Colon (tissue), 2 donors: ENCODE measurements around the gene BRCA1.
"Not testable (repeated sequence)": the region's sequence is repeated elsewhere in the genome, so short reads cannot be mapped to it uniquely, and the experiment has no call there.

Experiments used
- FAIRE-seq: peaks from 2 replicates; lab custom pipeline; 2012; peaks lifted over from hg19 to GRCh38; lab: Jason Lieb, UNC
- donor health status: control.
- donor health status: control.

Gene BRCA1

DNA sequence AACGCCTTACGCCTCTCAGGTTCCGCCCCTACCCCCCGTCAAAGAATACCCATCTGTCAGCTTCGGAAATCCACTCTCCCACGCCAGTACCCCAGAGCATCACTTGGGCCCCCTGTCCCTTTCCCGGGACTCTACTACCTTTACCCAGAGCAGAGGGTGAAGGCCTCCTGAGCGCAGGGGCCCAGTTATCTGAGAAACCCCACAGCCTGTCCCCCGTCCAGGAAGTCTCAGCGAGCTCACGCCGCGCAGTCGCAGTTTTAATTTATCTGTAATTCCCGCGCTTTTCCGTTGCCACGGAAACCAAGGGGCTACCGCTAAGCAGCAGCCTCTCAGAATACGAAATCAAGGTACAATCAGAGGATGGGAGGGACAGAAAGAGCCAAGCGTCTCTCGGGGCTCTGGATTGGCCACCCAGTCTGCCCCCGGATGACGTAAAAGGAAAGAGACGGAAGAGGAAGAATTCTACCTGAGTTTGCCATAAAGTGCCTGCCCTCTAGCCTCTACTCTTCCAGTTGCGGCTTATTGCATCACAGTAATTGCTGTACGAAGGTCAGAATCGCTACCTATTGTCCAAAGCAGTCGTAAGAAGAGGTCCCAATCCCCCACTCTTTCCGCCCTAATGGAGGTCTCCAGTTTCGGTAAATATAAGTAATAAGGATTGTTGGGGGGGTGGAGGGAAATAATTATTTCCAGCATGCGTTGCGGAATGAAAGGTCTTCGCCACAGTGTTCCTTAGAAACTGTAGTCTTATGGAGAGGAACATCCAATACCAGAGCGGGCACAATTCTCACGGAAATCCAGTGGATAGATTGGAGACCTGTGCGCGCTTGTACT, at the start of gene BRCA1:
TSS of gene BRCA1 (minus strand) at position 232 of the 834 bp plus-strand sequence. CDS start 1,268 bp downstream, outside the sequence.
- FAIRE-seq, result peak; percentile 80

DNA sequence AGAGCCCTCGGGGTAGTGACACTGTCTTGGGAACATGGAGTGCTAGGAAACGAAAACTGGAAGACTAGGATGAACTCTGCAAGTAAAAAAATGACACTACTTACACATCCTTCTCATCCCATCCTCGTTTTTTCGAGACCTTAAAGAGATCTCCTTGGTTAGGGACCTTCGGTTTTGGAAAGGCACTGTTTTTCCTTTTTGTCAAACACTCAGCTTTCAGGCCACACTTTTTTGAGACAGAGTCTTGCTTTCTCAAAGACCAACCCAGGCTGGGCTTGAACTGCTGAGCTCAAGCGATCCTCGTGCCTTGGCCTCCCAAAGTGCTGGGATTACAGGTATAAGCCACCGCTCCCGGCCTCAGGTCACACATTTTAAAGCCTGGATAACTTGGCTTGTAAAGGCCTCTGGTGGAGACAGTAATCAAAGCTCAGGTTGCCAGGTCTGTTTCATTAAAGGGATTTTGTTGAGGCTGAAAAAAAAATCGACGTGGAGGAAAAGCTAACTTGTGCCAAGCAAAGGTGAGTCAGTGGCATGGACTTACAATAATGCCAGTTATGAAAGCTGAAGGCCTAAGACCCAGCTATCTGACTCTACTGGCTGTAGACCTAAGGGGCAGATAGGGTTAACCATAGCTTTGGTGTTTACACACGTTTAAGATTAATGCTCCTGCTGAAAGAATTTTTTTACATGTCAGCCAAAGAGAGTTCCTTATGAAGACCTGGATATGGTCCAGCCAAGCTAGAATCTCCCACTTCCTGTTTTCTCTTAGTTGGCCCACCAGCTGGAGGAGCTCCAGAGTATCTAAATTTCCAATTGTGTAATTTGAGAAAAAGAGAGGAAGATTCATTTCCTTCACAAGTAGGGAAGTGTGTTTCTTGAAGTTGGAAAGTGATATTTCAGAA, 46.7 kb upstream of the BRCA1 start:
- FAIRE-seq, result no peak

DNA sequence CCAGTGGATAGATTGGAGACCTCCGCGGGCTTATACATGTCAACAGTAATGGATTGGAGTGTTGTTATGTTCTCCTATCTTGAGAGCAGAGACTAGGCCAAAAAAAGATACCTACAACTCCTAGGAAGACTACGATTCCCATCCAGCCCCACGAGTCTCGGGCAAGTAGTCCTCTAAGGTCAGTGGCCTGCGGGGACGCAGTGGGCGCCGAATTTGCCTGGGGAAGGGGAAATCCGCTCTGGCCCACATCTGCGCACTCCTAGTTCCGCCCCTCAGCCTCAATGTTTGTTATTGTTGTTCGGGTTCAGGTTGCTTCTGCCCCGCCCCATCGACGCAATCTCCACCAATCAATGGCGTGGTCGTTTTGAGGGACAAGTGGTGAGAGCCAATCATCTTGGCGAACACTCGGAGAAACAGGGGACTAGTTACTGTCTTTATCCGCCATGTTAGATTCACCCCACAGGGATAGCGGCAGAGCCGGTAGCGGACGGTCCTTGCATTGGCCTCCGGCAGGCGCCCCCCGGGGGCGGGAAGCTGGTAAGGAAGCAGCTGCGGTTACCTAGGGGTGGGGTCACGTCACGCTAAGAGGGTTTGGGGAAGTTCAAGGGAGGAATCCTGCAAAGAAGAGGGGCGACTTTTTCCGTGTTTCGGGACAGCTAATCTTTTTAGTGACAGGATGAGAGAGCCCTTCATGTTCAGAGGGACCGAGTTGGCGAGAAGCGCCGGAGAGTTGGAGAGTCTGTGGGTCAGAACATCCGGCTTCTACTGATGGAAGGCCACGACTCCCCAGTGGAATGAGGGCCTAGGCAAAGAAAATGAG, 45.8 kb upstream of the BRCA1 start, which contains the start of gene NBR1:
TSS of gene NBR1 (plus strand) at position 449 of the 820 bp plus-strand sequence. CDS start 4,586 bp downstream, outside the sequence.
- no peak for FAIRE-seq

DNA sequence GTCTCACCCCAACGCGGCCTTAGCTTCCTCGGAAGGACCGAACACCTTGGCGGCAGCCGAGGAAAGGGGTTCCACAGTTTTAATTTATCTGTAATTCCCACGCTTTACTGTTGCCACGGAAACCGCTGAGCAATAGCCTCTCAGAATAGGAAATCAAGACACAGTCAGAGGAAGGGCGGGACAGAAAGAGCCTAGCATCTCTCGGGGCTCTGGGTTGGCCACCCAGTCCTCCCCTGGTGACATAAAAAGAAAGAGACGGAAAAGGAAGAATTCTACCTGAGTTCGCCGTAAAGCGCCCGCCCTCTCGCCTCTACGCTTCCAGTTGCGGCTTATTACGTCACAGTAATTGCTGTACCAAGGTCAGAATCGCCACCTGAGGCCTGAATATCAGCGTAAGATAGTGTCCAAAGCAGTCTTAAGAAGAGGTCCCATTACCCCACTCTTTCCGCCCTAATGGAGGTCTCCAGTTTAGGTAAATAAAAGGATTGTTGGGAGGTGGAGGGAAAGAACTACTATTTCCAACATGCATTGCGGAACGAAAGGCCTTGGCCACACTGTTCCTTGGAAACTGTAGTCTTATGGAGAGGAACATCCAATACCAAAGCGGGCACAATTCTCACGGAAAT, 45.1 kb upstream of the BRCA1 start:
- FAIRE-seq, result peak; percentile 60

DNA sequence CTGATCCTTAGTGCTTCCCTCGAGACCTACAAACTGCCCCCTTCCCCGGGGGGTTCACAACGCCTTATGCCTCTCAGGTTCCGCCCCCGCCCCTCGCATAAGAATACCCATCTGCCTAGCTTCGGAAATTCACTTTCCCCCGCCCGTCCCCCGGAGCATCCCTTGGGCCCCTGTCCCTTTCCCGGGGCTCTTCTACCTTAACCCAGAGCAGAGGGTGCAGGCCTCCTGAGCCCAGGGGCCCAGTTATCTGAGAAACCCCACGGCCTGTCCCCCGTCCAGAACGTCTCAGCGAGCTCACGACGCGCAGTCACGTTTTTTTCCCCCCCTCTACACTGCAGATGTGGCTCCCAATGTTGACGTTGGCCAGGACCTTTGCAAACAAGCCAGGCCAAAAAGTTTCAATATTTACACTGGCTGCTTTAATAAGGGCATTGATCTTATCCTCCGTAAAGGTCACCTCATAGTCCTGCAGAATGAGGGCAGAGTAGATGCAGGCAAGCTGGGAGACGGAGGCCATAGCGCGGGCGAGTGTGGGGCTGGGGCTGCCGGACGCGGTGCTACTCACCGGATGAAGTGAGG, 44.5 kb upstream of the BRCA1 start:
- no peak for FAIRE-seq

DNA sequence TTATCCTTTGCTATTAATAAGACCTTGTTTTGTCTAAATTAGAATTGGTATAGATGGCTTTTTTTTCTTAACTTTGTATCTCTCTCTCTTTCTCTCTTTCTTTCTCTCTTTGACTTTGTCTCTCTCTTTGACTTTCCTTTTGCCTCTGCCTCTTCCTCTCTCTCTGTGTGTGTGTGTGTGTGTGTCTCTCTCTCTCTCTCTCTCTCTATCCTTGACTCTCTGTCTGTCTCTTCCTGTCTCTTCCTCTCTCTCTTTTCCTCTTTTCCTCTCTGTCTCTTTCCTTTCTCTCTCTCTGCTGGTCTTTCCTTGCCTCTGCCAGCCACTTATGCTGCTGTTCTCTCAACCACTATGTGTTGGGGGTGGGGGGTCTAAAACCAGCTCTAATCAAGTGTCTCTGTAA, 40.8 kb upstream of the BRCA1 start:
- not testable (repeated sequence) for FAIRE-seq

DNA sequence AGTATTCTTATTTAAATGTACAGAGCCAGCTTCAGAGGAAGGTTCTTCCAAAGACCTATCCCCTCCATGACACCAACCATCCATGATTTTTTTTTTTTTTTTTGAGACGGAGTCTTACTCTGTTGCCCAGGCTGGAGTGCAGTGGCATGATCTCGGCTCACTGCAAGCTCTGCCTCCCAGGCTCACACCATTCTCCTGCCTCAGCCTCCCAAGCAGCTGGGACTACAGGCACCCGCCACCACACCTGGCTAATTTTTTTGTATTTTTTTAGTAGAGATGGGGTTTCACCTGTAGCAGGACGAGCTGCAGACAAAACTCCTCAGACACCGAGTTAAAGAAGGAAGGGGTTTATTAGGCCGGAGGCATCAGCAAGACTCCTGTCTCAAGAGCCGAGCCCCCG, 34.8 kb upstream of the BRCA1 start:
- not testable (repeated sequence) for FAIRE-seq

DNA sequence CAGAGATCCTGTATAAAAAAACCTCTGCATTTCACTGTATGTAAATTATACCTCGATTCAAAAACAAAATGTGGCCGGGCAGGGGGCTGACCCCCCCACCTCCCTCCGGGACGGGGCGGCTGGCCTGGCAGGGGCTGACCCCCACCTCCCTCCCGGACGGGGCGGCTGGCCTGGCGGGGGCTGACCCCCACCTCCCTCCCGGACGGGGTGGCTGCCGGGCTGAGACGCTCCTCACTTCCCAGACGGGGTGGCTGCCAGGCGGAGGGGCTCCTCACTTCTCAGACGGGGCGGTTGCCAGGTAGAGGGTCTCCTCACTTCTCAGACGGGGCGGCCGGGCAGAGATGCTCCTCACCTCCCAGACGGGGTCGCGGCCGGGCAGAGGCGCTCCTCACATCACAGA, 34.1 kb upstream of the BRCA1 start:
- FAIRE-seq, result not testable (repeated sequence)

DNA sequence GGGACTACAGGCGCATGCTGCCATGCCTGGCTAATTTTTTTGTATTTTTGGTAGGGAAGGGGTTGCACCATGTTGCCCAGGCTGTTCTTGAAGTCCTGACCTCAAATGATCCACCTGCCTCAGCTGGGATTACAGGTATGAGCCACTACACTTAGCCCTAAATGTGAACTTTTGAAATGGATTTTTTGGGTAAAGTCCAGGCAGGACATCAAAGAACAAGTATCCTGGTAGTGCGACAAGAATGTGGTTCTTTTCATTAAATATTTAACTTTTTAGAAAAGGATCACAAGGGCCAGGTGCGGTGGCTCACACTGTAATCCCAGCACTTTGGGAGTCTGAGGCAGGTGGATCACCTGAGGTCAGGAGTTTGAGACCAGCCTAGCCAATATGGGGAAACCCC, 30.5 kb upstream of the BRCA1 start:
- no peak for FAIRE-seq

DNA sequence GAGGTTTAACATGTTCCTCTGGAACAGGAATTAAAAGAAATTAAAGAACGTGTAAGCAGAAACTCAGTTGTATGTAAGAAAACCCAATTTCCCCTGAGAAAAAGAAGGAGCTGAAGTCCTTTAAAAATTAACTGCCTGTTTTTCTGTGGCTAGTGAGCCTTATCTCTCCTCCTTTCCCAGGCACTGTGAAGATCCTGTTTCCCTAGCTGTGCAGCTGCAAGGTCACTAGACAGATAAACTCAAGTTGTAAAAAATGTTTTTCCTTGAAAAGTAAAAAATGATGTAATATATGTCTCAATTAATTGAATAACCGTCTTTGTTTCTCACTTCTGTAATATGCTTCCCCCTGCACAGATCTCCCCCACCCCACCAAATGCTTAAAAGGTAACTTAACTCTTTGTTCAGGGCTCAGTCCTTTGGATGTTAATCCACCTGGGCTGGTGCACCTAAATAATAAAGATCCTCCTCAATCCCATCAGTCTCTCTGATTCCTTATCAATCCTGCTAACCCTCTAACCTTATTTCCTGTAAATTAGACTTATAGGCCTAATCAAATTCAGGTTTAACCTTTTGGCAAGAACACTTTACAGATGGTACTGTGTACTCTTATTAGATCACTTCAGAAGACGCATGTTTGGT, 28.2 kb upstream of the BRCA1 start:
- FAIRE-seq, result not testable (repeated sequence)

DNA sequence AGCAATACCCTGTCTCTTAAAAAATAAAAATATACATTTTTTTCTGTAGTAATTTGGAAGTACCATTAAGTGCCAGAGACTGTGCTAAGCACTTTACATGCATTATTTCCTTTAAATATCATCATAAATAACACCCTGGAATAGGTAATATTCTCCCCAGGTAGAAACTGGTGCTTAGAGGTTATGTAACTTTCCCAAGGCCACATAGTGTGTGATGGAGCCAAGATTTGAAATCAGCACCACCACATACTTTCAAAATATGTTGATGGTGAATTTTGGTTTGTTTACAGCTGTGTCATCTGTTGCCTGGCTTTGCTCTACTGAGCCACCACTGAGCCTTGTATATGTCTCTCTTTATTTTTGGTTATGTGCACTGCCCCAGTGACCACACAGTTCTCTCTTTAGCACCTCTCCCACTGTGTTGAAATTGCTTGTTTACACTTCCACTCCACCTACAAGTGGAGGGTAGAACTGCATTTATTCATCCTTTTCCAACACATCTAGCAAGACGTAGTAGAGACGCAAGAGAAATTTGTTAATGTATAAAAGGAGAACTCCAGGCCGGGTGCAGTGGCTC, 26.8 kb upstream of the BRCA1 start:
- FAIRE-seq, result no peak

DNA sequence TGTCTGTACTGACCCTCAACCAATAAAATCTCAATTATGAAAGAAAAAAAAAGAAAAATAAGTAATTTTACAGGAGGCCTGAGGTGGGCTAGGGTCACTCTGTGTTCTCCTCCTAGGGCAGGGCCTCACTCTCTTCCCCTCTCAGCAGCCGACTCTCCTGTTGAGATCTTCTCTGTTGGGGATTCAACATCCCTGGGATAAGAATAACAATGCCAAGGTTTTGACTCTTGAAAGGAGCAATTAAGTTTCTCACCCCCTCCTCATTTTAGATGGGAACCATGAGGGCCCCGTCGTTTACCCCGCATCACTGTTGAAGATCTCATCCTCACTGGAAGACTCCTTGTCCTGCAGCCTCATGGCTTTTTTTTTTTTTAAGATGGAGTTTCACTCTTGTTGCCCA, 21.5 kb upstream of the BRCA1 start:
- no peak for FAIRE-seq

DNA sequence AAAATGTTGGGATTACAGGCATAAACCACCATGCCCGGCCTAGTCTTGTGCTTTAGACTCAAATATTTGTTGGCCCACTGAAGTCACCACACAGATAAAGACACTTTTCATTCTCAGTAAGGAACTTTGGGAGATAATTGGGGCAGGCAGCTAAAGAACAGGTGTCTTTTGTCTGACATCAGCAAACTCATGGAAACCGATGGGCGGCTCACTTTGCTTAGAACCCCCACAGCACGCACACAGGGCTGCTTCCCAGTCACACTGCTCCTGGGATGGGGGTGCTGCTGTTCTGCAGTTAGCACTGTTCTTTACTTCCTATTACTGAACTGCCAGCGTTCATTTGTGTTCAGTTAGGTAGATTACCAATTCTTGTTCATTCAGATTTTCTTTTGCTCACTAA, 18.0 kb upstream of the BRCA1 start:
- no peak for FAIRE-seq

DNA sequence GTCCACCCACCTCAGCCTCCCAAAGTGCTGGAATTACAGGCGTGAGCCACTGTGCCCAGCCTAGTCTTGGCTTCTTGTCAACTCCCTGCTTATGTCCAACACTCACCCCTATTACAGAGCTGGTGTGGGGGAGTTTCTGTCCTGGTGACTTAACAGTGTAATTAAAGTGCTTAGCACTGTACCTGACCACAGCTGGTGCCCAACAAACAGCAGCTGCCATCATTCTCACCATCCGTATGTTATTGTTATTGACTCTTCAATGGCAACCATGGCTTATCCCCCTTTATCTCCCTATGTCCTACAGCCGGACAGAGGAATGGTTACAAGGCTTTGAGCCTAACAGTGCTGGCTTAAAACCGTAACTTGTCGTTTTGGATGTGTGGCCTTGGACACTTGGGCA, 17.0 kb upstream of the BRCA1 start:
- no peak for FAIRE-seq

DNA sequence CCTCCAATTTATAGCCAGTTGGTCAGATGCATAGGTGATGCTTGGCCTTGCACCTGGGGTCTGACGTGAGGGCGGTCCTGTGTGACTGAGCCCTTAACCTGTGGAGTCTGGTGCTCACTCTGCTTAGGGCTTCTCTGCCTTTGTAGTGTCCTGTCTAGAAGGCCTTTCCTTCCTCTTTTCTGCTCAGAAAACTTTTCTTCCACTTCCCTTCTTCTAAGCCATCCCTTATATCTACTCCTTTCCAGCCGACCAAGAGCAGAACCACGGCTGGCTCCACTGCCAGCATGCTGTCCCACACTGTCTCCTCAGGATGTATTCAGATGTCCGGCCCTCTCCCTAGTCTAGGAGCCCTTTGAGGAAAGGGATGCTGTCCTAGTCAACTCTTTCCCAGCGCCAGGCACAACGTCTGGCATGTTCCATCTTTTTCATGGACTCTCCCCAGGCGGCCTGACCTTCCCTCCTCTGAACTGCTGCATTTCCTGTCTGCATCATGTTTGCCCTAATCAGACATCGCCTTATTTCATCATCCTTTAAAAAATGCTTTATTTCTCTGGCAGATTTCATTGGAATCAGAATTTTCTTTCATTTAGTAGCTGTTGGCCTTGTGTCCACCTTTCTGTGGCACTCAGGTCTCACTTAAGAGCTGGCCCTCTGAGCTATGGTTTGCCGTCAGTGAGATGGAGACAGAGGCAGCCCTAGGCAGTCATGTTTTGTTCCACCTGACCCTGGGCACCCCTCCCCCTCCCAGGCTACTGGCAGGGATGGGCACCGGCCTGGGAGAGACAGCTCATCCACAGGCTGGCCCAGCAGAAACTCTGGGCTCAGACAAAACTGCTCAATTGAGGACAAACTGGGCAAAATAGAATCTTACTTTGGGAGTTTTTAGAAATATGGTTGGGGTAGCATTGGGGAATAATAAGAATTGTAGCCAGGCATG, 15.5 kb upstream of the BRCA1 start:
- no peak for FAIRE-seq

DNA sequence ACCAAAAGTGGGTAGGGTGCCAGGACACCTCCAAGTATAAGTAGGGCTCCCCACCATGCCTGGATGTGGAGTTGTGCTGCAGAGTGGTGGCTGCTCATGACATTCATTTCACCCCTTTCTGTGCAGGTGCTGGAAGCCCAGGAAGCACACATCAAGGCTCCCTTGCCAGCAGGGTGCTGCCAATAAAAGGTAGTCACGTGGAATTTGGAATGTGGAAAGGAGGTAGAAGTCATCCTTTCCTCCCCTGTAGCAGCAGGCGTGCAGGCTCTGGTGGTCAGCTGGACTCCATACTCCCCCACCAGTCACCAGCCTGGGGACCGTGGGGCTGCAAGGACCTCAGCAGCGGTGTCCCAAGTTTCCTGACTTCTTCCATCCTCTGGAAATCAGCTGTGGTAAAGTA, 13.4 kb upstream of the BRCA1 start:
- not testable (repeated sequence) for FAIRE-seq

DNA sequence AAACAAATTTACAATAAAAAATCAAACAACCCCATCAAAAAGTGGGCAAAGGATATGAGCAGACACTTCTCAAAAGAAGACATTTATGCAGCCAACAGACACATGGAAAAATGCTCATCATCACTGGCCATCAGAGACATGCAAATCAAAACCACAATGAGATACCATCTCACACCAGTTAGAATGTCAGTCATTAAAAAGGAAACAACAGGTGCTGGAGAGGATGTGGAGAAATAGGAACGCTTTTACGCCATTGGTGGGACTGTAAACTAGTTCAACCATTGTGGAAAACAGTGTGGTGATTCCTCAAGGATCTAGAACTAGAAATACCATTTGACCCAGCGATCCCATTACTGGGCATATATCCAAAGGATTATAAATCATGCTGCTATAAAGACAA, 11.4 kb upstream of the BRCA1 start:
- FAIRE-seq, result not testable (repeated sequence)

DNA sequence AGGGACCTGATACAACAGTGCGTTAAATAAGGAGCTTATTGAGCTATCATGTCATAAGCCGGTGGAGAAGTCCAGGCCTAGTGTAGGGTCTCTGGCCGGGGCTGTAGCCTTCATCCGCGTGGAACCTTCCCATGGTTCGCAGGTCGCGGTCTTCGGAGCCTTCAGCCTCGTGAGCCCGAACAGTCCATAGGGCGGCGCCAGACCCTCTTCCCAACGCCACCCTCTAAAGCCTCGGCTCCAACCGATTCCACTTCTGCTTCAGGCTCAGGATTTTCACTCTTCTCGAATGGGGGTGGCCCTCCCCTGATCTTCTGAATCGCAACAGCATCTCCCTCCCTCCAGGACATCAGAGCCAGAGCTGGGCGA, 10.3 kb upstream of the BRCA1 start:
- FAIRE-seq, result no peak

DNA sequence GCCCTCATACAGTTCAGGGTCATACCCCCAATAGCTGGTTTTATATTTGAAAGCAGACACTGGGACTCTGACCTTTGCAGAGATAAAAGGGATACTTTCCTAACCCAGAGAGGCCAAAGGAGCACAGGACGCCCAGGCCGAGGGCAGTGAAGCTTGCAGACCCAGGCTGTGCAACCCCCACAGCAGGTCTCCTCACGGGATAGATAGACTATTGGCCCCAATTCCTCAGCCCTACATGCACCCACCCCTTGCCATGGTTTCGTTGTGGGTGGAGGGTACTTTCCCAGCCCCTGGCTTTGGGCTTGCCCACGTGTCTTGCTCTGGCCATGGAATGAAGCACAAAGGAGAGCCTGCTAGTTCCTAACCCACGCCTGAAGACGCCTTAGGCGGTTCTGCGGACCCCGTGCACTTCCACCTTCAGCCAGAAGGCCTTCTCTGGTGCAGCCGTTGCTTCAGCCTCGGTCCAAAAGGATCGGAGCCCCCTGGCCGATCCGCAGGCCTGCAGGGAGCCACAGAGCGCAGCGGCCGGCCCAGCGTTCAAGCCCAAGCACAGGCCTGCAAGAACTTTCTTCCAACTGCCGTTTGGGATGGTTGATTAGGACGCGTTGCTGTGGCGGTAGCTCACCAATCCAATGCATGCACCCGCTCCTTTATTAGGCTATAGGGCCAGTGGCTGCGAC, 9.8 kb upstream of the BRCA1 start:
- no peak for FAIRE-seq
